GM12872 (cell line): ENCODE data around the gene THSD4.

ENCODE experiments used
- TF ChIP-seq, protein P1 (sequence below): IDR thresholded peaks from 3 replicates; pipeline ENCODE4 v1.5.1; 2011; ENCODE audit warnings: low read depth, mild to moderate bottlenecking, low read length, moderate library complexity; ENCODE audit not compliant: insufficient read depth

THSD4 gene

DNA sequence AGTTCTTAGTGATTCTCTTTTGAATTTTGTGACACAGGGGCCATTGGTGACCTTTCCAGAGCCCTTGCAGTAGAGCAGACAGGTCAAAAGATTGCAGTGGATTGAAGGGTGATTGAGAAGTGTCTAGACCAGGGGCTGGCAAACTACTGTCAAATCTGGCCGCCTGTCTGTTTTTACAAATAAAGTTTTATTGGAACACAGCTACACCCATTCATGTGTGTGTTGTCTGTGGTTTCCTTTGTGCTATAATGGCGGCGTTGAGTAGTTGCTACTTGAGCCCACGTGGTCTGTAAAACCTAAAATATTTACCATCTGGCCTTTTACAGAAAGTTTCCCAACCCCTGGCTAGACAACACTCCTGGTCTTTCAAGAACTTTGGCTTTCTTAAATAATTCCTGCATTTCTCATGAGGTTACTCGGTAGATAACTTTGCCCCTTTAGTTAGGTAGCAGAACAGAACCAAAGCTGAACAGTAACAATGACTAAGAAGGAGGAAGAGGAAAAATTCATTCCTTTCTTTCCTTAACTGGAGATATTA is 430.0 kb downstream of the THSD4 start:
- TF ChIP-seq, protein P1, sequence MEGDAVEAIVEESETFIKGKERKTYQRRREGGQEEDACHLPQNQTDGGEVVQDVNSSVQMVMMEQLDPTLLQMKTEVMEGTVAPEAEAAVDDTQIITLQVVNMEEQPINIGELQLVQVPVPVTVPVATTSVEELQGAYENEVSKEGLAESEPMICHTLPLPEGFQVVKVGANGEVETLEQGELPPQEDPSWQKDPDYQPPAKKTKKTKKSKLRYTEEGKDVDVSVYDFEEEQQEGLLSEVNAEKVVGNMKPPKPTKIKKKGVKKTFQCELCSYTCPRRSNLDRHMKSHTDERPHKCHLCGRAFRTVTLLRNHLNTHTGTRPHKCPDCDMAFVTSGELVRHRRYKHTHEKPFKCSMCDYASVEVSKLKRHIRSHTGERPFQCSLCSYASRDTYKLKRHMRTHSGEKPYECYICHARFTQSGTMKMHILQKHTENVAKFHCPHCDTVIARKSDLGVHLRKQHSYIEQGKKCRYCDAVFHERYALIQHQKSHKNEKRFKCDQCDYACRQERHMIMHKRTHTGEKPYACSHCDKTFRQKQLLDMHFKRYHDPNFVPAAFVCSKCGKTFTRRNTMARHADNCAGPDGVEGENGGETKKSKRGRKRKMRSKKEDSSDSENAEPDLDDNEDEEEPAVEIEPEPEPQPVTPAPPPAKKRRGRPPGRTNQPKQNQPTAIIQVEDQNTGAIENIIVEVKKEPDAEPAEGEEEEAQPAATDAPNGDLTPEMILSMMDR = no peak

DNA sequence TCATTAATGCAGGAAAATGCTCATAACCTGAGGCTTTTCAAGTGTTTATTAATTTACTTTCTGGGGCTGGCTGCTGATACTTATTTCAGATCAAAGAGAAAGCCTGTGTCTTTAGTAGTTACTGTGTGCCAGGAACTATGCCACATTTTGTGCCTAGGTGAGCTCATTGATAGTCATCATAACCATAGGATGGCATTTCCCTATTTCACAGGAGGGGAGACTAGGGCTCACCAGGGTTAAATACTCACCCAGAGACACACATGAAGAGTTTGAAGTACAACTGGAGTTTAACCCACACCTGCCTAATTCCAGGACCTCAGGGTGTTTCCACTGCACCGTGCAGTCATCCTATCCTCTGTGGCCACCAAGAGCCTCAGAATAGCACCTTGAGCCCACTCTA is 430.7 kb downstream of the THSD4 start:
- TF ChIP-seq, protein P1 = no peak

GRCh38 chr15:71547011-71547410 is 431.7 kb downstream of the THSD4 start:
- TF ChIP-seq, protein P1 = no peak

GRCh38 chr15:71548401-71548807 is 433.1 kb downstream of the THSD4 start:
- TF ChIP-seq, protein P1 = no peak

DNA sequence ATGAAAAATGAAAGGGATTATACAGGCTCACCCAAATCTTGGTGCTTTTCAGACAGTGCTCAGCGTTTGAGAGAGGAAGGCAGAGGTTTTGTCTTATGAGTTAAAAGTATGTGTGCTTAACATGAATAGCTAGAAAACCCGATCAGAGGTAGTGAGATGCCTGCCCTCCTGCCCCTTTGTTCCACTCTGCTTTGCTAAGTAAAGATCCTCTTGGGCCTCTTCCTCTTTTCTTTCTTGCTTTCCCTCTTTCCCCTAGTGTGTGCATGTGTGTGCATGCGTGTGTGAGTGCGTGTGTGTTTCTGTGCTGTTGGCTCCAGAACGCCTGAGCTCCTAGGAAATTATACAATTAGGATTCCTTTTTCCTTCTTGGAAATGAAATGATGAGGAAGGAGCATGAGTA is 433.8 kb downstream of the THSD4 start:
- TF ChIP-seq, protein P1 = no peak

DNA sequence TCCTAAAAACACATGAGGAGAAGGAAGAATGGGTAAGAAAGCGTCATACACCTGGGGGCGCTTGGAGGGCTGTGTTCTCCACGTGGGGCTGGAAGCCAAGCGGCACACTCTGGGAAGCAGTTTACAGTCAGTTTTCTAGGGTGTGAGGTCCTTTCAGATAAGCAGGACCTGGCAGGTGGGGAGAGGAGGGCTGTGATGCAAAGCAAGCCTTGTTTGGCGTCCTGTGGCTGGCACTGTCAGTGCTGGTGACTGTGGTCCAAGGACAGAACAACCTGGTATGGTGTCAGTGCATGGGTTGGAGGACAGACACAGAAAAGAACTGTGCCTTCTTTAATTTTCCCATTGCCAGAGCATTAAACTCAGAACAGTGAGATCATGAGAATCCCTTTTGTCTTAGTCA is 434.4 kb downstream of the THSD4 start:
- TF ChIP-seq, protein P1 = no peak

DNA sequence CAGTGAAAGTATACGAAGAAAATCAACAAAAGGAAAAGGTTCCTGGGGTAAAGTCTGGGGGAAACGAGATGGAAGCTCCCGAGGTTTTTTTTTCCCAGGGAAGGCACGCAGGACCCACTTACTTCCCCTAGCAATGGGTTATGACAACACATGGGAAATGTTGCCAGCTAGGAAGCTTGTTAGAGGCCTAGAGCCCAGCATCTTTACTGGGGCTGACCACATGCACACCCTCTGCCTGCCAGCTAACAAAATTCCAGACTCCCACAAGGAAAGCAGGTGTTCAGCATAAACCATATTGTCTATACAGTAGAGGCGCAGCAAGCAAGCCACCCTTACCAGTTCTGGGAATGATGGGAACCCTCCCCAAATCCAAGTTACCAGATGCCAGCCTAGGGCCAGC is 436.3 kb downstream of the THSD4 start:
- TF ChIP-seq, protein P1 = no peak
